IPS-18a (cell line): ENCODE data around the gene UBC.
"Not testable (repeated sequence)": the region's sequence is repeated elsewhere in the genome, so short reads cannot be mapped to it uniquely, and the experiment has no call there.

Source experiments
- H3K27ac ChIP-seq: one replicate; pipeline ENCODE4 v1.5.1; 2013; ENCODE audit warnings: low read length
- H3K27me3 ChIP-seq: one replicate; pipeline ENCODE4 v1.6.1; 2013; ENCODE audit warnings: mild to moderate bottlenecking, low read length; ENCODE audit not compliant: control insufficient read depth, insufficient read depth
- H3K36me3 ChIP-seq: one replicate; pipeline ENCODE4 v1.6.1; 2013; ENCODE audit warnings: low read depth, low read length; ENCODE audit not compliant: control insufficient read depth
- H3K4me1 ChIP-seq: one replicate; pipeline ENCODE4 v1.6.1; 2013; ENCODE audit warnings: low read depth, low read length; ENCODE audit not compliant: control insufficient read depth
- H3K4me3 ChIP-seq: one replicate; pipeline ENCODE4 v1.5.1; 2013; ENCODE audit warnings: low read length
- H3K9ac ChIP-seq: one replicate; pipeline ENCODE4 v1.6.1; 2013; ENCODE audit warnings: mild to moderate bottlenecking, low read length, moderate library complexity
- H3K9me3 ChIP-seq: one replicate; pipeline ENCODE4 v1.6.1; 2013; ENCODE audit warnings: low read depth, low read length; ENCODE audit not compliant: control insufficient read depth

The UBC gene

DNA sequence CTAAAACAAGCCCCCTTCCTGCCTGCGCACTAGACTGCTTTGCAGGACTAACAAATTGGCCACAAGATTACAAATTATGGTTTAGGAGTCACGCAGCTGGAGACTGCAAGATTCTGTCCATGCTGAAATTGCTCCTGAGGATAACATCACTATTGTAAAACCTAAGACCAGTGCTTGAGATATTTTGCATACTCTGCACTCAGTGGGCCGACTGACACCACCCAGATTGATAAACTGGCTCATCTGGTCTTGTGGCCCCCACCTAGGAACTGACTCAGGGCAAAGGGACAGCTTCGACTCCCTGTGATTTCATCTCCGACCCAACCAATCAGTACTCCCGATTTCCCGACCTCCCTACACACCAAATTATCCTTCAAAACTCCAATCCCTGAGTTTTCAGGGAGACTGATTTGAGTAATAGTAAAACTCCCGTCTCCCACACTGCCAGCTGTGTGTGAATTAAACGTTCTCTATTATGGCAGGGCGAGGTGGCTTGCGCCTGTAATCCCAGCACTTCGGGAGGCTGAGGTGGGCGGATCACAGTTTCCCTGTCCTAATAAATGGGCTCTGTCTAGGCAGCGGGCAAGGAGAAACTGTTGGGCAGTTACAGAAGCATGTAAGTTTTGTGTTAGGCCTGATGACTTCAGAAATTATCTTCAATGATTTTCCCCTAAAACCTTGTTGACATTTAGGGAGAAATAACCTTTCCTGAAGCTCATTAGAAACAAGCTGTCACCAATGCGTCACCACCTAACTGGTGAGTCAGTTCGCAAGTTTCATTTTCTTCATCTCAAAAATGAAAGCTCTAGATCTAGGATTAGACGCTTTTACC, 5.3 kb upstream of the UBC start:
- H3K27me3 ChIP-seq, result no peaks in the 10 kb centered on the region
- peak overlapping the region; percentile 13 for H3K9ac ChIP-seq
- H3K9me3 ChIP-seq, result no peaks in the 10 kb centered on the region
- peak overlapping the region; percentile 55 for H3K4me3 ChIP-seq
- H3K4me1 ChIP-seq, result peaks cover 61% of the 10 kb centered on the region
- H3K27ac ChIP-seq, result peak overlapping the region; percentile 63
- H3K36me3 ChIP-seq, result no peaks in the 10 kb centered on the region

DNA sequence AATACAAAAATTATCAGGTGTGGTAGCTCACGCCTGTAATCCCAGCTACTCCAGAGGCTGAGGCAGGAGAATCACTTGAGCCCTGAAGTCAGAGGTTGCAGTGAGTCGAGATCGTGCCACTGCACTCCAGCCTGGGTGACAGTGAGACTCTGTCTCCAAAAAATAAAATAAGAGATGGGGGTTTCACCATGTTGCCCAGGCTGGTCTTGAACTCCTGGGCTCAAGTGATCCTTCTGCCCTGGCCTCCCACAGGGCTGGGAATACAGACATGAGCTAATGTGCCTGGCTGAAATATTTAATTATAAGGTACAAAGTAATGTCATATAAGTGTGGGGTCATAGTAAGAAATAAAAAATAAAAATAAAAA, 4.2 kb upstream of the UBC start:
- not testable (repeated sequence) for H3K36me3 ChIP-seq, H3K4me3 ChIP-seq, H3K27ac ChIP-seq, H3K9me3 ChIP-seq, H3K9ac ChIP-seq, H3K27me3 ChIP-seq
- peaks cover 56% of the 10 kb centered on the region for H3K4me1 ChIP-seq

DNA sequence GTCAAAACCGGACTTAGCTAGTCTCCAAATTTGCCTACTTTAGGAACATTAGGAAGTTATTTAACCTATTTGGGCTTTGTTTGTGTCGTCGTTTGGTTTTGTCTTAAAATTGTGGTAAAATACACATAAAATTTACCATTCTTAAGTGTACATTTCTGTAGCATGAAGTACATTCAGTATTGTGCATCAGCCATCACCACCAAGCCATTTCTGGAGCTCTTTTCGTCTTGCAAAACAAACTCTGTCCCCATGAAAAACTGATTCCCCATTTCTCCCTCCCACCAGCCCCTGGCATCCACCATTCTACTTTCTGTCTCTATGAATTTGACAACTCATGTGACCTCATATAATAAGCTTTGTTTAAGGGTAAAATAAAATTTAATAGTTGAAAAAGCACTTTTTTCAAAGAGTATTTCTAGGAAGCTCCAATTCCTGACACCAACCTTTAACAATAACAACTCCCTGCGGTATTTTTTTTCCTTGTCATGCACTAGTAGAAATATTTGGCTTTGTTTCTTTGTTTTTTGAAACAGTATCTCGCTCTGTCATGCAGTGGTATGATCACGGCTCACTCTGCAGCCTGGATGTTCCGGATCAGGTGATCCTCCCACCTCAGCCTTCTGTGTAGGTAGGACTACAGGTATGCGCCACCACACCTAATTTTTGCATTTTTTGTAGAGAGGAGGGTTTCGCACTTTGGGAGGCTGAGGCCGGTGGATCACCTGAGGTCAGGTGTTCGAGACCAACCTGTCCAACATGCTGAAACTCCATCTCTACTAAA, 3.6 kb upstream of the UBC start:
- peak overlapping the region; percentile 53 for H3K4me3 ChIP-seq
- peak overlapping the region; percentile 91 for H3K27ac ChIP-seq
- peaks cover 56% of the 10 kb centered on the region for H3K4me1 ChIP-seq
- H3K9ac ChIP-seq, result peak overlapping the region; percentile 74
- no peaks in the 10 kb centered on the region for H3K27me3 ChIP-seq
- H3K9me3 ChIP-seq, result no peaks in the 10 kb centered on the region
- peaks cover 7% of the 10 kb centered on the region for H3K36me3 ChIP-seq

DNA sequence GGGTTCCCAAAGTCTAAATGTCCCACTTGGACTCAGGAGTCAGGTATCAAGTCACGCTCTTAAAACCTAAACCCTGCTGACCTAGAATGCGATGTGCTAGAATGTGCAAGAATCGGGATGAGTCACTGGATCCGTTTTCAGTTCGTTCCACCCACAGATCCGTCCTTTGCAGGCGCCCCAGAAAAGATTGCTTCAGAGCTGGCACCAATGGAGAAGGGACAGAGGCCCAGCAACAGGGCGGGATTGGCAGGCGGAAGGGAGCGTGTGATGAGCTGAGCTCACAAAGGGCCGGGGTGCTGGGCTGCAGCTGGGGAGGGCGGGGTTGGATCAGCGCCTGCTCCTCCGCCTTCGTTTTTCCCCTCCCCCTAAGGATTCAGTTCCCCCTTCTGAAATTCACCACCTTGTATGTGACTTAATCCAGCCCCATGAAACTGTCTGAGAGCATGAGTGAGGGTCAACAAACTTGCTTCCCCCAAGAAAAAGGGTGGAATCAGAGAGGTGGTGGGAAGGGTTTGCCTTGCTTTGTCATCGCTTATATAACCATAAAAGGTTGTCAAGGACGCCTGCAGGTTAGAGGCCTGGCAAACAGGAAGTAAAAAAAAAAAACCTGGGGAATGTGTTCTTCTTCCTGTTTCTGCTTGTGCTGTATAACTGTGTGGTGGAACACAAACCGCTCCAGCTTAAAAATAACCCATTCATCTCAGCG, 2.8 kb upstream of the UBC start:
- Histone ChIP-seq H3K9me3 (no peaks in the 10 kb centered on the region), H3K36me3 (peaks cover 14% of the 10 kb centered on the region), H3K27me3 (no peaks in the 10 kb centered on the region), H3K4me3 (peak overlapping the region; percentile 99), H3K9ac (peak overlapping the region; percentile 74), H3K27ac (peak overlapping the region; percentile 93), H3K4me1 (peaks cover 55% of the 10 kb centered on the region)

DNA sequence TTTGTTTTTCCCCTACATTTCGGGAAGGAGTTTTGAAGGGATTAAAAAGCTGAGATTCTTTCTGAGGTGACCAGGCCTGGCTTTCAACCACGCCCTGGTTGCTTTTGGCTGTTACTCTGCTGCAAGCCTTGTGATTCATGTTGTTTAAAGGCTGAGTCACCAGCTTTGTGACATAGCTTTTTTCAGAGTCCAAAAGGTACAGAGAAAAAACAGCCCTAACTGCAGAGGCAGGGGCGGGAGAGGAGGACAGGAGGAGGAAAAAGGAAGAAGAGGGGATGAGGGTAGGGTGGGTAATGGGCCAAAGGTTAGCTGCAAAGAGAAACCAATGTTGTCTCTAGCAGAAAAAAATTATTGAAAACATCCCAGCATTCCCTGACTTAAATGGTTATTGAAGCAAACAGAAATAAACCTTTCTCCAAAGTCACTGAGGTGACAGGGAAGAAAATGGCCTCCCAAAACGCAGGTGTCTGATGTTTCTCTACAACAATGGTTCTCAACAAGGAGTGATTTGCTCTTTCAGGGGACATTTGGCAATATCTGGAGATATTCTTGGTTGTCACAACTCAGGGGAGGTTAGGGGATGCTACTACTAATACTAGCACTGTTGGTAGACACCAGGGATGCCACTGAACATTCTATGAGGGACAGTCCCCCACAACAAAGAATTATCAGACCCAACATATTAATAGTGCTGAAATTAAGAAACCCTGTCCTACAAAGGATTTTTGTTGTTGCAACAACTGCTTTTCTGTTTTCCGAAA, 2.1 kb upstream of the UBC start:
- Histone ChIP-seq H3K27ac (peak overlapping the region; percentile 93), H3K4me1 (peaks cover 50% of the 10 kb centered on the region), H3K4me3 (peak overlapping the region; percentile 99)

DNA sequence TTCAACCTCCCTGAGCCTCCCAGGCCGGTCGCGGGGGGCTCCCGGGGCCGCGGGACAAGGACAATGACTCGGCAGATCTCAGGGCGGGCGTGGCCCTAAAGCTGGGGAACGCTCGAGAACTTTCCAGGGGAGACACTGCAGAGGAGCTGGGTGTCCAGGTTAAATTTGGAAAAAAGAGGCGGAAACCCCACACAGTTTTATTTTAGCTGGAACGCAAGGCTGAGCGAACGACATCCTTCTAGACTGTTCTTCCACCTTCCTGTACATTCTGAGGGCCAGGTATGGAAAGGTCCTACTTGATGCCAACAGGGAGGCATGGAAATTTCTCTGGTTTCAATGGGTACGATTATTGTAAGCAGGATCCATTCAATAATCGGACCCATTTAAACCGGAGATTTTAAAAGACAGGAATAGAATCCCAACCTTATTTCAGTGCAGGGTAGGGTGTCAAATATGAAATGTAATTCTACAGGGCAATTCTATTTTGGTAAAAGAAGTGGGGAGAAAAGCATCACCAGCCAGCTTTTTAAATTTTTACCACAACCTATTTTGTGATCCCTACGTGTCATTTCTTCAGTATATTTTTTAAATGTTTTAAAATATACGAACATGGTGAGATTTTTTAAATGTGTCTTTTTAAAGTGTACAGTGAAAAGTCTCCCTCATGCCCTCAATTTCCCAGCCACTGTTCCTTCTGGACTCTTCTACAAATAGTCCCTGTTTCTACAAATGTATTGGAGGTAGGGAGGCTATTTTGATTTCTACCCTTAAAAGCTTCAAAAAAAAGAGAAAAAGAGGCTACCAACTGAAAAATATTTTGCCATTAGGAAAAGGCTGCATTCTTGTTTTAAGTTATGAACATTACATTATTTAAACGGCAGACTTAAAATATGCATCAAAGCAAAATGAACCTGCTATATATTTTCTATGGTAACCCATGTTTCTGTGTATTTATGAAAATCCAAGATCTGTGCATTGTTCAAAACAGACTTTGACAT, 1.1 kb upstream of the UBC start:
- Histone ChIP-seq H3K36me3 (peaks cover 28% of the 10 kb centered on the region), H3K27ac (peak overlapping the region; percentile 100), H3K27me3 (no peaks in the 10 kb centered on the region), H3K9ac (peak overlapping the region; percentile 99), H3K4me3 (peak overlapping the region; percentile 99), H3K9me3 (no peaks in the 10 kb centered on the region), H3K4me1 (peaks cover 40% of the 10 kb centered on the region)

More for the DNA sequence above, 2.1 kb upstream of the UBC start:
- no peaks in the 10 kb centered on the region for H3K9me3 ChIP-seq
- H3K9ac ChIP-seq, result peak overlapping the region; percentile 74
- H3K27me3 ChIP-seq, result no peaks in the 10 kb centered on the region
- peaks cover 18% of the 10 kb centered on the region for H3K36me3 ChIP-seq

DNA sequence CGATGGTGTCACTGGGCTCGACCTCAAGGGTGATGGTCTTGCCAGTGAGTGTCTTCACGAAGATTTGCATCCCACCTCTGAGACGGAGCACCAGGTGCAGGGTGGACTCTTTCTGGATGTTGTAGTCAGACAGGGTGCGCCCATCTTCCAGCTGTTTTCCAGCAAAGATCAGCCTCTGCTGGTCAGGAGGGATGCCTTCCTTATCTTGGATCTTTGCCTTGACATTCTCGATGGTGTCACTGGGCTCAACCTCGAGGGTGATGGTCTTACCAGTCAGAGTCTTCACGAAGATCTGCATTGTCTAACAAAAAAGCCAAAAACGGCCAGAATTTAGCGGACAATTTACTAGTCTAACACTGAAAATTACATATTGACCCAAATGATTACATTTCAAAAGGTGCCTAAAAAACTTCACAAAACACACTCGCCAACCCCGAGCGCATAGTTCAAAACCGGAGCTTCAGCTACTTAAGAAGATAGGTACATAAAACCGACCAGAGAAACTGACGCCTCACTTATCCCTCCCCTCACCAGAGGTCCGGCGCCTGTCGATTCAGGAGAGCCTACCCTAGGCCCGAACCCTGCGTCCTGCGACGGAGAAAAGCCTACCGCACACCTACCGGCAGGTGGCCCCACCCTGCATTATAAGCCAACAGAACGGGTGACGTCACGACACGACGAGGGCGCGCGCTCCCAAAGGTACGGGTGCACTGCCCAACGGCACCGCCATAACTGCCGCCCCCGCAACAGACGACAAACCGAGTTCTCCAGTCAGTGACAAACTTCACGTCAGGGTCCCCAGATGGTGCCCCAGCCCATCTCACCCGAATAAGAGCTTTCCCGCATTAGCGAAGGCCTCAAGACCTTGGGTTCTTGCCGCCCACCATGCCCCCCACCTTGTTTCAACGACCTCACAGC, 717 bp downstream of the UBC start:
- H3K4me3 ChIP-seq, result peak overlapping the region; percentile 99
- H3K9ac ChIP-seq, result peak overlapping the region; percentile 99
- no peaks in the 10 kb centered on the region for H3K9me3 ChIP-seq
- H3K27me3 ChIP-seq, result no peaks in the 10 kb centered on the region
- peak overlapping the region; percentile 100 for H3K27ac ChIP-seq
- peaks cover 29% of the 10 kb centered on the region for H3K4me1 ChIP-seq
- peaks cover 29% of the 10 kb centered on the region for H3K36me3 ChIP-seq

DNA sequence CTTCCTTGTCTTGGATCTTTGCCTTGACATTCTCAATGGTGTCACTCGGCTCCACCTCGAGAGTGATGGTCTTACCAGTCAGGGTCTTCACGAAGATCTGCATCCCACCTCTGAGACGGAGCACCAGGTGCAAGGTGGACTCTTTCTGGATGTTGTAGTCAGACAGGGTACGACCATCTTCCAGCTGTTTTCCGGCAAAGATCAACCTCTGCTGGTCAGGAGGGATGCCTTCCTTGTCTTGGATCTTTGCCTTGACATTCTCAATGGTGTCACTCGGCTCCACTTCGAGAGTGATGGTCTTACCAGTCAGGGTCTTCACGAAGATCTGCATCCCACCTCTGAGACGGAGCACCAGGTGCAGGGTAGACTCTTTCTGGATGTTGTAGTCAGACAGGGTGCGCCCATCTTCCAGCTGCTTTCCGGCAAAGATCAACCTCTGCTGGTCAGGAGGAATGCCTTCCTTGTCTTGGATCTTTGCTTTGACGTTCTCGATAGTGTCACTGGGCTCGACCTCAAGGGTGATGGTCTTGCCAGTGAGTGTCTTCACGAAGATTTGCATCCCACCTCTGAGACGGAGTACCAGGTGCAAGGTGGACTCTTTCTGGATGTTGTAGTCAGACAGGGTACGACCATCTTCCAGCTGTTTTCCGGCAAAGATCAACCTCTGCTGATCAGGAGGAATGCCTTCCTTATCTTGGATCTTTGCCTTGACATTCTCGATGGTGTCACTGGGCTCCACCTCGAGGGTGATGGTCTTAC, 1.7 kb downstream of the UBC start:
- not testable (repeated sequence) for H3K27me3 ChIP-seq, H3K9ac ChIP-seq, H3K9me3 ChIP-seq, H3K27ac ChIP-seq
- Histone ChIP-seq H3K4me3 (peak overlapping the region; percentile 99), H3K36me3 (peaks cover 29% of the 10 kb centered on the region), H3K4me1 (peaks cover 23% of the 10 kb centered on the region)

DNA sequence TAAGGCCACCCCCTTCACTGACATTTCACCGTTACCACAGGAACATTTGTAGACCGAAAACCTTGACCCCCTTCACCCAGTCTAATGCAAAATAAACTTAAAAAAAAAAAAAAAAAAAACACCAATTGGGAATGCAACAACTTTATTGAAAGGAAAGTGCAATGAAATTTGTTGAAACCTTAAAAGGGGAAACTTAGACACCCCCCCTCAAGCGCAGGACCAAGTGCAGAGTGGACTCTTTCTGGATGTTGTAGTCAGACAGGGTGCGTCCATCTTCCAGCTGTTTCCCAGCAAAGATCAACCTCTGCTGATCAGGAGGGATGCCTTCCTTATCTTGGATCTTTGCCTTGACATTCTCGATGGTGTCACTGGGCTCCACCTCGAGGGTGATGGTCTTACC, 2.9 kb downstream of the UBC start:
- Histone ChIP-seq H3K36me3 (peaks cover 29% of the 10 kb centered on the region), H3K4me1 (peaks cover 13% of the 10 kb centered on the region)
- not testable (repeated sequence) for H3K27me3 ChIP-seq, H3K27ac ChIP-seq, H3K4me3 ChIP-seq, H3K9ac ChIP-seq, H3K9me3 ChIP-seq
